Measurements from ENCODE around the gene KRTAP2-3. TPM values are rescaled to one million over a fixed set of nuclear protein-coding genes. Genes with fewer than 3 reads are reported as not detected.

Gene KRTAP2-3
- polyA plus RNA-seq, 1 donor from 2014 or later, result not detected

DNA sequence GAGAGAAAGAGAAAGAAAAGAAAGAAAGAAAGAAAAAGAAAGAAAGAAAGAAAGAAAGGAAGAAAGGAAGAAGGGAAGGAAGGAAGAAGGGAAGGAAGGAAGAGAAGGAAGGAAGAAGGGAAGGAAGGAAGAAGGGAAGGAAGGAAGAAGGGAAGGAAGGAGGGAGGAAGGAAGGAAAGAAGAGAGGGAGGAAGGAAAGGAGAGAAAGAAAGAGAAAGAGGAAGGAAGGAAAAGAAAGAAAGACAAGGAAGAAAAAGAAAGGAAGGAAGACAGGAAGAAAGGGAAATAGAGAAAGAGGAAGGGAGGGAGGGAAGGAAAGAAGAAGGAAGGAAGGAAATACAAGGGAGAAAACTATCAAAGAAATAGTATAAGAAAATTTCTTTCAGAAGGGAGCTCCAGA lies 16.9 kb upstream of the KRTAP2-3 start:
- H3K9me2 ChIP-seq (ENCODE audit: insufficient read depth, low read length), result no peaks in the 10 kb centered on the region
- TF ChIP-seq, protein P1, sequence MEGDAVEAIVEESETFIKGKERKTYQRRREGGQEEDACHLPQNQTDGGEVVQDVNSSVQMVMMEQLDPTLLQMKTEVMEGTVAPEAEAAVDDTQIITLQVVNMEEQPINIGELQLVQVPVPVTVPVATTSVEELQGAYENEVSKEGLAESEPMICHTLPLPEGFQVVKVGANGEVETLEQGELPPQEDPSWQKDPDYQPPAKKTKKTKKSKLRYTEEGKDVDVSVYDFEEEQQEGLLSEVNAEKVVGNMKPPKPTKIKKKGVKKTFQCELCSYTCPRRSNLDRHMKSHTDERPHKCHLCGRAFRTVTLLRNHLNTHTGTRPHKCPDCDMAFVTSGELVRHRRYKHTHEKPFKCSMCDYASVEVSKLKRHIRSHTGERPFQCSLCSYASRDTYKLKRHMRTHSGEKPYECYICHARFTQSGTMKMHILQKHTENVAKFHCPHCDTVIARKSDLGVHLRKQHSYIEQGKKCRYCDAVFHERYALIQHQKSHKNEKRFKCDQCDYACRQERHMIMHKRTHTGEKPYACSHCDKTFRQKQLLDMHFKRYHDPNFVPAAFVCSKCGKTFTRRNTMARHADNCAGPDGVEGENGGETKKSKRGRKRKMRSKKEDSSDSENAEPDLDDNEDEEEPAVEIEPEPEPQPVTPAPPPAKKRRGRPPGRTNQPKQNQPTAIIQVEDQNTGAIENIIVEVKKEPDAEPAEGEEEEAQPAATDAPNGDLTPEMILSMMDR (IDR thresholded peaks at IDR 0.05; ENCODE audit: poor library complexity, severe bottlenecking), result no peak
- TF ChIP-seq EZH2 (IDR thresholded peaks at IDR 0.05; ENCODE audit: borderline replicate concordance, insufficient read depth, low read length, poor library complexity, severe bottlenecking) (no peak), SMC3 (conservative IDR thresholded peaks at IDR 0.05; ENCODE audit: poor library complexity) (no peak)
- H3K27me3 ChIP-seq (ENCODE audit: insufficient read depth, low read depth, low read length), result no peaks in the 10 kb centered on the region
- H3K4me3 ChIP-seq (ENCODE audit: low read length), result no peak overlapping the region
- H3K79me2 ChIP-seq (replicated peaks; ENCODE audit: insufficient read depth, low read length), result no peaks in the 10 kb centered on the region
- no peaks in the 10 kb centered on the region for H3K36me3 ChIP-seq (ENCODE audit: insufficient read depth, low read length)
- H3F3A ChIP-seq (ENCODE audit: insufficient read depth, low read length, poor library complexity, severe bottlenecking), result no peaks in the 10 kb centered on the region
- H3K4me2 ChIP-seq (ENCODE audit: low read length), result no peak overlapping the region
- no peaks in the 10 kb centered on the region for H4K20me1 ChIP-seq (ENCODE audit: insufficient read depth)
- H3K9ac ChIP-seq (ENCODE audit: low read length), result no peak overlapping the region
- no peaks in the 10 kb centered on the region for H3K9me3 ChIP-seq (ENCODE audit: low read length)
- H2AFZ ChIP-seq (ENCODE audit: low read depth, low read length), result no peak overlapping the region
- no peak overlapping the region for H3K27ac ChIP-seq (ENCODE audit: low read length)

DNA sequence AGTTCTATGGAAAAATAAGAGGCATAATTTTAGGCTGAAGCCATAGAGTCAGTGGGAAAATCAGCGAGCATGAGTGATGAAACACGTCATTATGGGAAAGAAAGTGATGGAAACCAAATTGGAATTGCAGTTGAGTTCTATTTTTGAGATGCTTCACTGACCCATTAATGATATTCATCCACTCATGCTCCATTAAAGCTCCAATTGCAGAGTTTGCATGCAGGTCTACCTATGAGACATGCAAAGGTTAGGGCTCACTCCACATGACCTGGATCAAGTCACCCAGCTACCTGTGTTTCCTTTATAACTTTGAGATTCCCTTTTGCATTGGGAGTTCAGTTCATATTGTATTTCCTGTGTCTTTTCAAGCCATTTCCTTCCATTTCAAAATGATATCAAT lies 13.8 kb upstream of the KRTAP2-3 start:
- H3K4me2 ChIP-seq (ENCODE audit: low read length), result no peak overlapping the region
- H3K9me3 ChIP-seq (ENCODE audit: low read length), result no peaks in the 10 kb centered on the region
- no peaks in the 10 kb centered on the region for H3K36me3 ChIP-seq (ENCODE audit: insufficient read depth, low read length)
- no peak overlapping the region for H3K9ac ChIP-seq (ENCODE audit: low read length)
- H3K27ac ChIP-seq (ENCODE audit: low read length), result peak overlapping the region; percentile 53
- H3K79me2 ChIP-seq (replicated peaks; ENCODE audit: insufficient read depth, low read length), result no peaks in the 10 kb centered on the region
- H2AFZ ChIP-seq (ENCODE audit: low read depth, low read length), result no peak overlapping the region
- H4K20me1 ChIP-seq (ENCODE audit: insufficient read depth), result no peaks in the 10 kb centered on the region
- no peaks in the 10 kb centered on the region for H3K27me3 ChIP-seq (ENCODE audit: insufficient read depth, low read depth, low read length)
- H3F3A ChIP-seq (ENCODE audit: insufficient read depth, low read length, poor library complexity, severe bottlenecking), result no peaks in the 10 kb centered on the region
- H3K4me3 ChIP-seq (ENCODE audit: low read length), result no peak overlapping the region
- TF ChIP-seq SMC3 (conservative IDR thresholded peaks at IDR 0.05; ENCODE audit: poor library complexity) (no peak), EP300 (conservative IDR thresholded peaks at IDR 0.05; ENCODE audit: poor library complexity, severe bottlenecking) (no peak), TAF1 (IDR thresholded peaks at IDR 0.05; ENCODE audit: low read depth) (no peak), EZH2 (IDR thresholded peaks at IDR 0.05; ENCODE audit: borderline replicate concordance, insufficient read depth, low read length, poor library complexity, severe bottlenecking) (no peak), MXI1 (conservative IDR thresholded peaks at IDR 0.05; ENCODE audit: poor library complexity, severe bottlenecking) (no peak), POLR2AphosphoS5 (IDR thresholded peaks at IDR 0.05) (no peak), RAD21 (conservative IDR thresholded peaks at IDR 0.05) (no peak)
- TF ChIP-seq, protein P2, sequence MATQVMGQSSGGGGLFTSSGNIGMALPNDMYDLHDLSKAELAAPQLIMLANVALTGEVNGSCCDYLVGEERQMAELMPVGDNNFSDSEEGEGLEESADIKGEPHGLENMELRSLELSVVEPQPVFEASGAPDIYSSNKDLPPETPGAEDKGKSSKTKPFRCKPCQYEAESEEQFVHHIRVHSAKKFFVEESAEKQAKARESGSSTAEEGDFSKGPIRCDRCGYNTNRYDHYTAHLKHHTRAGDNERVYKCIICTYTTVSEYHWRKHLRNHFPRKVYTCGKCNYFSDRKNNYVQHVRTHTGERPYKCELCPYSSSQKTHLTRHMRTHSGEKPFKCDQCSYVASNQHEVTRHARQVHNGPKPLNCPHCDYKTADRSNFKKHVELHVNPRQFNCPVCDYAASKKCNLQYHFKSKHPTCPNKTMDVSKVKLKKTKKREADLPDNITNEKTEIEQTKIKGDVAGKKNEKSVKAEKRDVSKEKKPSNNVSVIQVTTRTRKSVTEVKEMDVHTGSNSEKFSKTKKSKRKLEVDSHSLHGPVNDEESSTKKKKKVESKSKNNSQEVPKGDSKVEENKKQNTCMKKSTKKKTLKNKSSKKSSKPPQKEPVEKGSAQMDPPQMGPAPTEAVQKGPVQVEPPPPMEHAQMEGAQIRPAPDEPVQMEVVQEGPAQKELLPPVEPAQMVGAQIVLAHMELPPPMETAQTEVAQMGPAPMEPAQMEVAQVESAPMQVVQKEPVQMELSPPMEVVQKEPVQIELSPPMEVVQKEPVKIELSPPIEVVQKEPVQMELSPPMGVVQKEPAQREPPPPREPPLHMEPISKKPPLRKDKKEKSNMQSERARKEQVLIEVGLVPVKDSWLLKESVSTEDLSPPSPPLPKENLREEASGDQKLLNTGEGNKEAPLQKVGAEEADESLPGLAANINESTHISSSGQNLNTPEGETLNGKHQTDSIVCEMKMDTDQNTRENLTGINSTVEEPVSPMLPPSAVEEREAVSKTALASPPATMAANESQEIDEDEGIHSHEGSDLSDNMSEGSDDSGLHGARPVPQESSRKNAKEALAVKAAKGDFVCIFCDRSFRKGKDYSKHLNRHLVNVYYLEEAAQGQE (IDR thresholded peaks at IDR 0.05; ENCODE audit: borderline replicate concordance), result no peak
- TF ChIP-seq, protein P1 (IDR thresholded peaks at IDR 0.05; ENCODE audit: poor library complexity, severe bottlenecking), result no peak
- H3K9me2 ChIP-seq (ENCODE audit: insufficient read depth, low read length), result no peaks in the 10 kb centered on the region
